Fibroblast of lung (primary cell): ENCODE results near the gene DYSF. TPM values are rescaled to one million over a fixed set of nuclear protein-coding genes. Genes with fewer than 3 reads are reported as not detected.

ENCODE experiments used
- DNase-seq, 2 donors: peaks; one replicate each; pipeline versions ENCODE4 v3.0.0 to v3.0.0-alpha.2; 2010; ENCODE audit warnings: low read depth in 2 of 2
- H2AFZ ChIP-seq: 2 replicates; pipeline ENCODE4 v1.5.1; 2012; ENCODE audit warnings: low read length, control low read depth, inconsistent platforms
- H3K27ac ChIP-seq: 2 replicates; pipeline ENCODE4 v1.5.1; 2011; ENCODE audit warnings: low read length, control low read depth; ENCODE audit not compliant: insufficient read depth
- H3K27me3 ChIP-seq: 2 replicates; pipeline ENCODE4 v1.5.1; 2011; ENCODE audit warnings: mild to moderate bottlenecking, low read length; ENCODE audit not compliant: control insufficient read depth, insufficient read depth
- H3K36me3 ChIP-seq: 2 replicates; pipeline ENCODE4 v1.5.1; 2011; ENCODE audit warnings: low read length; ENCODE audit not compliant: control insufficient read depth, insufficient read depth
- H3K4me1 ChIP-seq: 2 replicates; pipeline ENCODE4 v1.5.1; 2011; ENCODE audit warnings: low read length; ENCODE audit not compliant: control insufficient read depth, insufficient read depth; ENCODE audit errors: extremely low read depth
- H3K4me2 ChIP-seq: 2 replicates; pipeline ENCODE4 v1.5.1; 2011; ENCODE audit warnings: low read length, control low read depth; ENCODE audit not compliant: insufficient read depth; ENCODE audit errors: extremely low read depth
- H3K4me3 ChIP-seq, 4 experiments: fragments of 200-600 bp in 1 of 4; sonication (generic) in 1 of 4; replicated peaks in 1 of 4; 2 replicates each; pipeline ENCODE4 v1.5.1; 2011 to 2016; ENCODE audit warnings: low read length in 4 of 4, low read depth in 3 of 4, mild to moderate bottlenecking in 3 of 4, control low read depth in 2 of 4, inconsistent platforms in 1 of 4, mixed read lengths in 1 of 4; ENCODE audit not compliant: insufficient read depth in 1 of 4; ENCODE audit errors: control extremely low read depth in 1 of 4
- H3K79me2 ChIP-seq: 2 replicates; pipeline ENCODE4 v1.5.1; 2012; ENCODE audit warnings: mild to moderate bottlenecking, low read length, inconsistent platforms; ENCODE audit not compliant: control insufficient read depth, insufficient read depth
- H3K9ac ChIP-seq: 2 replicates; pipeline ENCODE4 v1.5.1; 2011; ENCODE audit warnings: mild to moderate bottlenecking, low read length, control low read depth; ENCODE audit not compliant: insufficient read depth
- H3K9me3 ChIP-seq: 2 replicates; pipeline ENCODE4 v1.5.1; 2012; ENCODE audit warnings: low read depth, low read length; ENCODE audit not compliant: control insufficient read depth, insufficient read depth
- H4K20me1 ChIP-seq: 2 replicates; pipeline ENCODE4 v1.5.1; 2011; ENCODE audit warnings: low read length; ENCODE audit not compliant: control insufficient read depth, insufficient read depth; ENCODE audit errors: extremely low read depth
- EZH2 ChIP-seq: IDR thresholded peaks from 2 replicates; pipeline ENCODE4 v1.5.1; 2012; ENCODE audit warnings: low read length, control low read depth, mild to moderate bottlenecking; ENCODE audit errors: missing control alignments
- polyA plus RNA-seq, 2 donors: library from polyadenylated mRNA; depleted of rRNA in 1 of 2; stranded (reverse) in 1 of 2; unstranded in 1 of 2; fragments of >200 nt; gene quantifications; 2 replicates each; pipeline ENCODE4 v1.2.1, GENCODE V29; 2011 to 2012; ENCODE audit warnings: missing spikeins in 1 of 2
- total RNA-seq: library from RNA; depleted of rRNA; stranded (reverse); fragments of >200 nt; gene quantifications from 2 replicates; pipeline ENCODE4 v1.2.1, GENCODE V29; 2014
- TF ChIP-seq, protein P1 (sequence below), 2 donors: IDR thresholded peaks in 1 of 2; conservative IDR thresholded peaks in 1 of 2; 1 replicate in 1 of 2; 2 replicates in 1 of 2; pipeline ENCODE4 v1.5.1; 2011 to 2012; ENCODE audit warnings: low read length in 2 of 2, control low read depth in 1 of 2, inconsistent platforms in 1 of 2, low read depth in 1 of 2, mild to moderate bottlenecking in 1 of 2

DYSF gene
- total and polyA plus RNA-seq, 2 donors (not counting 1 experiment from before 2014, with no cell fraction given), result under 0.01 to 0.67 TPM

DNA sequence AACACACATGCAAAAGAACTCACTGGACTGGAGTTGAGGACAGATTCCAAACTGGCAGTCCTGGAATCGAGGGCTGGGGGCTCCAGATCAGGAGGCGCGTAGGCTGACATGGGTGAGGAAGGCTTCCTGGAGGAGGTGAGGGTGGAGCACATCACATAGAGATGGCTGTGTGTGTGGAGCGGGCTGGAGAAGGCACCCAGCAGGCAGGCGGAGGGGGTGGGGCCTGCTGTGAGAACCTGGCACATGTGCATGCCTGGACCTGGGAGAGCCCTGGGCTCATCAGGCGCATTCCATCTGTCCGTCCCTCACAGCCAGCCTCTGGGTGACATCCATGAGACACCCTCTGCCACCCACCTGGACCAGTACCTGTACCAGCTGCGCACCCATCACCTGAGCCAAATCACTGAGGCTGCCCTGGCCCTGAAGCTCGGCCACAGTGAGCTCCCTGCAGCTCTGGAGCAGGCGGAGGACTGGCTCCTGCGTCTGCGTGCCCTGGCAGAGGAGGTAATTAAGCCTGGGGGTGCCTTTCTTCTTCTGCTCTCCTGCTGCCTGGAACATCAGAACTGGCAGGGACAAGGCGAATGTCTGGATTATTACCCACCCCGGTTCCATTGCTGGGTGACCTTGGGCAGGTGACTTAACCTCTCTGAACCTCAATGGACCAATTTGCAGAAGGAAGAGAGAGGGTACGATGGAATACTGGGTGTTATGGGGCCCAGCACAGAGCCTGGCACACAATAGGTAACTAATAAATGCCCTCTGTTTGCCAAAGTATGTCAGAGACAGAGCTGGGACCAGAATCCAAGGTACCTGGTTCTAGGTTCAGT, 108.3 kb downstream of the DYSF start:
- Histone ChIP-seq H4K20me1 (no peaks in the 10 kb centered on the region), H3K27me3 (no peaks in the 10 kb centered on the region), H3K79me2 (no peaks in the 10 kb centered on the region), H3K36me3 (no peaks in the 10 kb centered on the region), H2AFZ (no peak overlapping the region), H3K9me3 (no peaks in the 10 kb centered on the region), H3K4me1 (no peaks in the 10 kb centered on the region), H3K4me2 (no peak overlapping the region), H3K27ac (no peak overlapping the region), H3K9ac (no peak overlapping the region), H3K4me3 (no peak overlapping the region)
- TF ChIP-seq, protein P1, sequence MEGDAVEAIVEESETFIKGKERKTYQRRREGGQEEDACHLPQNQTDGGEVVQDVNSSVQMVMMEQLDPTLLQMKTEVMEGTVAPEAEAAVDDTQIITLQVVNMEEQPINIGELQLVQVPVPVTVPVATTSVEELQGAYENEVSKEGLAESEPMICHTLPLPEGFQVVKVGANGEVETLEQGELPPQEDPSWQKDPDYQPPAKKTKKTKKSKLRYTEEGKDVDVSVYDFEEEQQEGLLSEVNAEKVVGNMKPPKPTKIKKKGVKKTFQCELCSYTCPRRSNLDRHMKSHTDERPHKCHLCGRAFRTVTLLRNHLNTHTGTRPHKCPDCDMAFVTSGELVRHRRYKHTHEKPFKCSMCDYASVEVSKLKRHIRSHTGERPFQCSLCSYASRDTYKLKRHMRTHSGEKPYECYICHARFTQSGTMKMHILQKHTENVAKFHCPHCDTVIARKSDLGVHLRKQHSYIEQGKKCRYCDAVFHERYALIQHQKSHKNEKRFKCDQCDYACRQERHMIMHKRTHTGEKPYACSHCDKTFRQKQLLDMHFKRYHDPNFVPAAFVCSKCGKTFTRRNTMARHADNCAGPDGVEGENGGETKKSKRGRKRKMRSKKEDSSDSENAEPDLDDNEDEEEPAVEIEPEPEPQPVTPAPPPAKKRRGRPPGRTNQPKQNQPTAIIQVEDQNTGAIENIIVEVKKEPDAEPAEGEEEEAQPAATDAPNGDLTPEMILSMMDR (conservative IDR thresholded peaks at IDR 0.05 in 1 of 2, IDR thresholded peaks at IDR 0.05 in 1 of 2; ENCODE audit: low read depth in 1 of 2, low read length in 2 of 2), result no peak
- no peak for TF ChIP-seq EZH2
- DNase-seq, result no peak

- no peak for TF ChIP-seq EZH2
- TF ChIP-seq, protein P1 (conservative IDR thresholded peaks at IDR 0.05 in 1 of 2, IDR thresholded peaks at IDR 0.05 in 1 of 2; ENCODE audit: low read depth in 1 of 2, low read length in 2 of 2), result no peak
- peak in 1 of 2 donors; percentile 41 for DNase-seq
- H3K9me3 ChIP-seq, result no peaks in the 10 kb centered on the region
- H3K4me3 ChIP-seq, result no peak overlapping the region
- no peak overlapping the region for H3K27ac ChIP-seq
- H2AFZ ChIP-seq, result no peak overlapping the region
- H3K27me3 ChIP-seq, result no peaks in the 10 kb centered on the region
- H3K9ac ChIP-seq, result no peak overlapping the region
- no peaks in the 10 kb centered on the region for H4K20me1 ChIP-seq
- no peaks in the 10 kb centered on the region for H3K4me1 ChIP-seq
- no peaks in the 10 kb centered on the region for H3K79me2 ChIP-seq
- no peak overlapping the region for H3K4me2 ChIP-seq
- H3K36me3 ChIP-seq, result no peaks in the 10 kb centered on the region
These were observed 109.2 kb downstream of the DYSF start for GRCh38 chr2:71562518-71562917.

- peak in 1 of 2 donors; percentile 10 for DNase-seq
- Histone ChIP-seq H3K27me3 (no peaks in the 10 kb centered on the region), H3K79me2 (no peaks in the 10 kb centered on the region), H4K20me1 (no peaks in the 10 kb centered on the region), H3K9ac (no peak overlapping the region), H3K4me2 (no peak overlapping the region), H3K9me3 (no peaks in the 10 kb centered on the region), H2AFZ (no peak overlapping the region), H3K27ac (no peak overlapping the region), H3K4me1 (no peaks in the 10 kb centered on the region), H3K36me3 (no peaks in the 10 kb centered on the region), H3K4me3 (no peak overlapping the region)
- TF ChIP-seq EZH2, result no peak
- TF ChIP-seq, protein P1 (conservative IDR thresholded peaks at IDR 0.05 in 1 of 2, IDR thresholded peaks at IDR 0.05 in 1 of 2; ENCODE audit: low read depth in 1 of 2, low read length in 2 of 2), result no peak
These were observed 110.5 kb downstream of the DYSF start for GRCh38 chr2:71563872-71564271.
